NCI-H82 treated with DMSO at 0.1 percent for 48 hours (cell line): ENCODE results near the gene TRIM65.
A peak's percentile ranks its signal among the peaks of the same experiment; 100 is the strongest.
"Not testable (repeated sequence)": the region's sequence is repeated elsewhere in the genome, so short reads cannot be mapped to it uniquely, and the experiment has no call there.

Experiments used
- DNase-seq: peaks from one replicate; lab custom pipeline; 2025; ENCODE audit not compliant: unreplicated experiment; lab: John Stamatoyannopoulos, UW

Gene TRIM65

GRCh38 chr17:75876190-75876937, 20.4 kb downstream of the TRIM65 start:
- no peak for DNase-seq

- no peak for DNase-seq
Observed at GRCh38 chr17:75875940-75876189, 20.9 kb downstream of the TRIM65 start.

- DNase-seq = no peak
Observed at GRCh38 chr17:75875182-75875939, 21.4 kb downstream of the TRIM65 start.

GRCh38 chr17:75874323-75875181, 22.2 kb downstream of the TRIM65 start:
- no peak for DNase-seq

- no peak for DNase-seq
Observed at GRCh38 chr17:75873587-75874322, 23.0 kb downstream of the TRIM65 start.

- no peak for DNase-seq
Observed at GRCh38 chr17:75872434-75873351, 24.1 kb downstream of the TRIM65 start.

- DNase-seq = not testable (repeated sequence)
Observed at GRCh38 chr17:75870228-75870627, 26.5 kb downstream of the TRIM65 start.

- no peak for DNase-seq
Observed at GRCh38 chr17:75869282-75870141, 27.2 kb downstream of the TRIM65 start.

- DNase-seq = not testable (repeated sequence)
Observed at GRCh38 chr17:75868730-75869281, 27.9 kb downstream of the TRIM65 start.

- not testable (repeated sequence) for DNase-seq
Observed at GRCh38 chr17:75865404-75866188, 31.2 kb downstream of the TRIM65 start.

GRCh38 chr17:75864887-75865286, 31.9 kb downstream of the TRIM65 start:
- not testable (repeated sequence) for DNase-seq

- DNase-seq = no peak
Observed at GRCh38 chr17:75864448-75864871, 32.3 kb downstream of the TRIM65 start.

GRCh38 chr17:75861927-75862317, 34.8 kb downstream of the TRIM65 start:
- DNase-seq = no peak

- DNase-seq = not testable (repeated sequence)
Observed at GRCh38 chr17:75859358-75859757, 37.4 kb downstream of the TRIM65 start.

GRCh38 chr17:75856062-75856756, 40.5 kb downstream of the TRIM65 start:
- DNase-seq = no peak

GRCh38 chr17:75855310-75856061, 41.3 kb downstream of the TRIM65 start, which contains the start of gene WBP2:
WBP2 (minus strand) TSS chr17:75855335; CDS start chr17:75855297, 38 bp downstream.
- peak; percentile 100 for DNase-seq
